Activated CD8-positive, alpha-beta T cell treated with anti-CD3 and anti-CD28 coated beads, Interleukin-2, amount 10 ng/mL, durations not matched to agents 7 days and 5 days (primary cell): ENCODE measurements around the gene GCN1. TPM values are rescaled to one million over a fixed set of nuclear protein-coding genes. Genes with fewer than 3 reads are reported as not detected.
"Not testable (repeated sequence)": the region's sequence is repeated elsewhere in the genome, so short reads cannot be mapped to it uniquely, and the experiment has no call there.

Experiments
- ATAC-seq: fragments of 150-1000 bp; cut with Tn5 transposase; one replicate; pipeline ENCODE4 v1.10.0; 2021; ENCODE audit warnings: moderate library complexity
- CTCF ChIA-PET: fragments of 350-600 bp; sonication (Branson Sonifier 250); formaldehyde crosslinking; loops from one replicate; lab custom pipeline; 2021; ENCODE audit warnings: antibody characterized with exemption; lab: Charles Lee
- POLR2A ChIA-PET: fragments of 350-600 bp; sonication (Branson Sonifier 250); formaldehyde crosslinking; loops from one replicate; lab custom pipeline; 2021; ENCODE audit warnings: antibody characterized with exemption; lab: Charles Lee
- DNase-seq: peaks from one replicate; pipeline ENCODE4 v3.0.0-alpha.2; 2020
- H3K27ac Mint-ChIP-seq: one replicate; pipeline ENCODE4 v1.8.0; 2021; ENCODE audit warnings: mild to moderate bottlenecking, mixed read lengths
- H3K27me3 Mint-ChIP-seq: one replicate; pipeline ENCODE4 v1.8.0; 2021; ENCODE audit warnings: low read depth, mixed read lengths
- H3K36me3 Mint-ChIP-seq: one replicate; pipeline ENCODE4 v1.8.0; 2021; ENCODE audit warnings: low read depth, mixed read lengths
- H3K4me1 Mint-ChIP-seq: one replicate; pipeline ENCODE4 v1.8.0; 2021; ENCODE audit warnings: low read depth, mixed read lengths
- H3K4me3 Mint-ChIP-seq: one replicate; pipeline ENCODE4 v1.8.0; 2021; ENCODE audit warnings: mild to moderate bottlenecking, mixed read lengths
- H3K9me3 Mint-ChIP-seq: one replicate; pipeline ENCODE4 v1.8.0; 2022; ENCODE audit warnings: mixed read lengths; ENCODE audit not compliant: insufficient read depth
- total RNA-seq, 2 experiments: library from RNA; stranded (reverse); gene quantifications; one replicate each; pipeline ENCODE4 v1.2.3, GENCODE V29; 2021

Gene GCN1
- total RNA-seq, 2 experiments from 2014 or later = 109 to 112 TPM

- H3K36me3 Mint-ChIP-seq = peaks cover 57% of the 10 kb centered on the region
These were observed 4.5 kb upstream of the GCN1 start for GRCh38 chr12:120199025-120199424.

DNA sequence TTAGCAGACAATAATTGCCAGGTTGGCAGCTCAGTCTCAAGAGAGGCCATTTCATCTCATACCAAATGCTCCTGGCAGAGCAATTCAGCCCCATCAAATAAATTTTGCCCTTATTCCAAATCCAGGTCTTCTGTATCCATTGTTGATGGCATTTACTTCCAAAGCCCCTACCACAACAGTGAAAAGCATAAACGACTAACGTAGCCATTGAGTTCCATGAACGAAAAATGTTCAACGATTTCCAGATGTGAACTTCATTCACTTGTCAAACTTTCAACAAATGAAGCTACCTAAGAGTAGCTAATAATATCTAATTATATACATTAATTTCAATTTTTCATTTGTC is 3.0 kb upstream of the GCN1 start:
- no peak for ATAC-seq
- ChIA-PET POLR2A (interaction anchor here (0.9 to 9.8 kb wide), 3 partner anchors 70 to 94 kb away, joined by 3 to 164 read pairs (median 82); partner anchors contain the start of genes RAB35, RNU4-1 and RNU4-2), CTCF (interaction anchor here (1.5 kb wide), 1 partner anchor 80 kb away, joined by 4 read pairs; no protein-coding TSS in a partner anchor)
- no peaks in the 10 kb centered on the region for H3K9me3 Mint-ChIP-seq
- DNase-seq = no peak
- no peaks in the 10 kb centered on the region for H3K27me3 Mint-ChIP-seq
- H3K27ac Mint-ChIP-seq = peak overlapping the region; percentile 61
- H3K4me1 Mint-ChIP-seq = peaks cover 54% of the 10 kb centered on the region
- peak overlapping the region; percentile 7 for H3K4me3 Mint-ChIP-seq
- H3K36me3 Mint-ChIP-seq = peaks cover 62% of the 10 kb centered on the region

More at GRCh38 chr12:120199025-120199424, 4.5 kb upstream of the GCN1 start:
- H3K27me3 Mint-ChIP-seq = no peaks in the 10 kb centered on the region
- H3K27ac Mint-ChIP-seq = peak overlapping the region; percentile 98
- peak overlapping the region; percentile 89 for H3K4me3 Mint-ChIP-seq
- H3K9me3 Mint-ChIP-seq = no peaks in the 10 kb centered on the region
- H3K4me1 Mint-ChIP-seq = peaks cover 52% of the 10 kb centered on the region
- DNase-seq (no peak), ATAC-seq (no peak)
- POLR2A ChIA-PET = interaction anchor here (1.0 to 9.8 kb wide), 5 partner anchors 32 to 210 kb away, joined by 3 to 164 read pairs (median 43); partner anchors contain the start of genes BICDL1, RAB35, RNU4-1 and RNU4-2
- CTCF ChIA-PET = interaction anchor here (6.5 kb wide), 1 partner anchor 30 kb away, joined by 98 read pairs; no protein-coding TSS in a partner anchor

GRCh38 chr12:120196817-120197541 is 2.5 kb upstream of the GCN1 start:
- peak overlapping the region; percentile 61 for H3K27ac Mint-ChIP-seq
- not testable (repeated sequence) for H3K9me3 Mint-ChIP-seq, DNase-seq, ATAC-seq, H3K27me3 Mint-ChIP-seq
- ChIA-PET CTCF (interaction anchor here (1.0 to 1.5 kb wide), 2 partner anchors 79 to 105 kb away, joined by 3 to 4 read pairs; partner anchors contain the start of gene SIRT4), POLR2A (interaction anchor here (0.7 to 9.8 kb wide), 5 partner anchors 32 to 95 kb away, joined by 3 to 164 read pairs (median 16); partner anchors contain the start of genes RAB35, RNU4-1 and RNU4-2)
- peak overlapping the region; percentile 7 for H3K4me3 Mint-ChIP-seq
- peaks cover 64% of the 10 kb centered on the region for H3K36me3 Mint-ChIP-seq
- peaks cover 53% of the 10 kb centered on the region for H3K4me1 Mint-ChIP-seq

DNA sequence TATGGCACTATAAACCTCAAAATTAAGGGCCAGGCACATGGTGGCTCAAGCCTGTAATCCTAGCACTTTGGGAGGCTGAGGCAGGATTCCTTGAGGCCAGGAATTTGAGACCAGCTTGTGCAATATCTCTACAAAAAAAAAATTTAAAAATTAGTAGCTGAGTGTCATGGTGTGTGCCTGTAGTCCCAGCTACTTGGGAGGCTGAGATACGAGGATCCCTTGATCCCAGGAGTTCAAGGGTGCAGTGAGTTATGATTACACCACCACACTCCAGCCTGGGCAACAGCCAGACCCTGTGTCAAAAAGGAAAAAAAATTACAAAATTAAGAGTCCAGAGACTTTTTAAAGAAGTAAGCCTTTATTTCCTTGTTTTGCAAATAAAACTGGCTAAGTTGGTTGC is 1.8 kb upstream of the GCN1 start:
- H3K27me3 Mint-ChIP-seq = no peaks in the 10 kb centered on the region
- peaks cover 67% of the 10 kb centered on the region for H3K36me3 Mint-ChIP-seq
- DNase-seq = no peak
- H3K27ac Mint-ChIP-seq = no peak overlapping the region
- peaks cover 57% of the 10 kb centered on the region for H3K4me1 Mint-ChIP-seq
- peak overlapping the region; percentile 89 for H3K4me3 Mint-ChIP-seq
- no peaks in the 10 kb centered on the region for H3K9me3 Mint-ChIP-seq
- CTCF ChIA-PET = interaction anchor here (1.0 to 1.5 kb wide), 4 partner anchors 32 to 106 kb away, joined by 3 to 4 read pairs (median 4); partner anchors contain the start of genes PXN and SIRT4
- POLR2A ChIA-PET = interaction anchor here (0.6 to 7.5 kb wide), 4 partner anchors 23 to 96 kb away, joined by 3 to 82 read pairs (median 10); partner anchors contain the start of genes RAB35, RNU4-1 and RNU4-2
- no peak for ATAC-seq

DNA sequence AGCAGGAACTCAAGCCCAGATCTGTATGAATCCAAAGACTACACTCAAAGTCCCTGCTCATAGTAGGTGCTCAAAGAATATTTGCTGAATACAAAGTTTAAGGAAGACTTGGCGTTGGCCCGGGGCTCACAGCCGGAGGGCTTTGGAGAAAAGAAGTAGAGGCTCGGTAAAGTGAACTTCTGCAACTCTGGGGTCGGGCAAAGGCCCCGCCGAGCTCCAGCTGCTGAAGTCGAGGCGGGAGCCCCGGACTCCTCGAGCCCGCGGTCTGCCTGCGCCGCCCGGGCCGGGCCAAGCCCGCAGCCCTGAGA is 335 bp downstream of the GCN1 start:
- no peaks in the 10 kb centered on the region for H3K27me3 Mint-ChIP-seq
- CTCF ChIA-PET = no interaction called here
- H3K27ac Mint-ChIP-seq = peak overlapping the region; percentile 87
- no peak for DNase-seq
- peak overlapping the region; percentile 89 for H3K4me3 Mint-ChIP-seq
- no peaks in the 10 kb centered on the region for H3K9me3 Mint-ChIP-seq
- no peak for ATAC-seq
- H3K4me1 Mint-ChIP-seq = peaks cover 51% of the 10 kb centered on the region
- H3K36me3 Mint-ChIP-seq = peaks cover 58% of the 10 kb centered on the region
- POLR2A ChIA-PET = interaction anchor here (1.3 kb wide), 1 partner anchor 97 kb away, joined by 7 read pairs; the partner anchor contains the start of gene RNU4-2

DNA sequence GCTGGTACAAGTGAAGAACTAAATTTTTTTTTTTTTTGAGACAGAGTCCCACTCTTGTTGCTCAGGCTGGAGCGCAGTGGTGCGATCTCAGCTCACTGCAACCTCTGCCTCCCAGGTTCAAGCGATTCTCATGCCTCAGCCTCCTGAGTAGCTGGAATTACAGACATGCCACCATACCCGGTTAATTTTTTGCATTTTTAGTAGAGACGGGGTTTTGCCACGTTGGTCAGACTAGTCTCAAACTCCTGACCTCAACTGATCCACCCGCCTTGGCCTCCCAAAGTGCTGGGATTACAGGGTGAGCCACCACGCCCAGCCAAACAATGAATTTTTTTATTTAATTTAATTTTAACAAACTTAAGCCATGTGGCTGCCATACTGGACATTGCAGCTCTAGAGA is 1.2 kb downstream of the GCN1 start:
- H3K9me3 Mint-ChIP-seq, ATAC-seq, DNase-seq, H3K27me3 Mint-ChIP-seq: not testable (repeated sequence)
- peaks cover 42% of the 10 kb centered on the region for H3K4me1 Mint-ChIP-seq
- ChIA-PET CTCF (interaction anchor here (0.7 kb wide), 1 partner anchor 72 kb away, joined by 4 read pairs; the partner anchor contains the start of gene PXN), POLR2A (interaction anchor here (0.6 to 1.3 kb wide), 3 partner anchors 76 to 367 kb away, joined by 3 to 7 read pairs (median 3); partner anchors contain the start of gene RNU4-2)
- peaks cover 58% of the 10 kb centered on the region for H3K36me3 Mint-ChIP-seq
- H3K4me3 Mint-ChIP-seq = peak overlapping the region; percentile 89
- H3K27ac Mint-ChIP-seq = peak overlapping the region; percentile 87

DNA sequence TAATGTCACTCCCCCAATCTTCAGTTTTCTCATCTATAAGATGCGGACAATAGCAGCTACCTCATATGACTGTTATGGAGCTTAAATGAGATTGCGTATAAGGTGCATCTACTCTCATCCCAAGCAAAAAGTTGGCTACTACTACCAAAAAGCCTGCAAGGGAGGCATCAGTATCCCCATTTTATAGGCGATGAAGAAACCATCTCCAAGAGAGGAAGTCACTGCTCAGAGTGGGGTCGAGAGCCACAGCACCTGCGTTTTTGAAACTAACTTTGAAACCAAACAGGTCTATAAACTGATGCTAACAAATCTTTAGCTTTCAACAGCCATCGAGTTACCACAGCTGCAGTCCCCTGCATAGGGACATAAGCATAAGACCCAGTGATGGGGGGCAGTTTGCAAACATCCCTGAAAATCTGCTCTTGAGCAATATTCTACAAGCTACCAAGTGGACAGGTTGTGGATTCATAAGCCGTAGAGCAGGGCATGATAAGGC is 3.5 kb downstream of the GCN1 start:
- ATAC-seq (no peak), DNase-seq (no peak)
- Mint-ChIP-seq H3K27me3 (no peaks in the 10 kb centered on the region), H3K4me3 (no peak overlapping the region), H3K27ac (no peak overlapping the region), H3K4me1 (peaks cover 32% of the 10 kb centered on the region), H3K36me3 (peaks cover 54% of the 10 kb centered on the region), H3K9me3 (no peaks in the 10 kb centered on the region)
- CTCF ChIA-PET = interaction anchor here (0.9 to 2.6 kb wide), 4 partner anchors 10 to 111 kb away, joined by 3 to 21 read pairs (median 4); partner anchors contain the start of gene RPLP0
- POLR2A ChIA-PET = interaction anchor here (0.9 to 1.7 kb wide), 3 partner anchors 10 to 100 kb away, joined by 3 to 13 read pairs (median 5); partner anchors contain the start of genes RNU4-2 and RPLP0

DNA sequence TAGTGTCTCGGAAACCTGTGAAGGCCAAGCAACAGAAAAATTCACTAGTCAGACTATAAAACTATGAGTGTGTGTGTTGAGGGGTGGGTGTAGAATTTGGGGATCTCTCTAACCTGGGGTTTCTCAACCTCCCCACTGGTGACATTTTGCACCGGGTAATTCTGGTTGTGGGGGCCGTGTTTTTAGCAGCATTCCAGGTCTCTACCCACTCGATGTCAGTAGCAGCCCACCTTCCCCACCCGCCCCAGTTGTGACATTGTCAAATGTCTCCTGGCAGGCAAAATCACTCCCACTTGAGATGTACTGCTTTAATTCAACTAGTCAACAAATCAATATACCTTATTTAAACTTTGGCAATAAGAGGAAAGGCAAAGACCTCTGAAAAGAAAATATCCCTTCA is 4.1 kb downstream of the GCN1 start:
- POLR2A ChIA-PET = interaction anchor here (1.7 kb wide), 1 partner anchor 11 kb away, joined by 13 read pairs; the partner anchor contains the start of gene RPLP0

DNA sequence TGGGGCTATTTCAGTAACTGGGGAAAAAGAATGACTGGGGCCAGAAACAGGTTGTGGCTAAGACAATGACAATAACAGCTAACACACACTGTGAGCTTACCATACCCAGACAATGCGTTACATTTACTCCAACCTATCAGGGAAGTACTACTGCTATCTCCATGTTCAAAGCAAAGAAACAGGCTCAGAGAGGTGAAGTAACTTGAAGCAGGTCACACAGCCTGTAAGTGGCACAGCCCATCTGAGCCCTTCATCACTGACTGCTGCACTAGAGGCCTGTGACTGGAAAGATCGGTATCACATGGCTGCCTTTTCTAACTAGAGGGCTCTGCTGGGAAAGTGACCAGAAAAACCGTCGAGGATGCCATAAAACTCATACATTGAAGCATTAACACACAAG is 7.9 kb downstream of the GCN1 start:
- no peak overlapping the region for H3K27ac Mint-ChIP-seq
- no peak for DNase-seq
- peaks cover 8% of the 10 kb centered on the region for H3K4me1 Mint-ChIP-seq
- no peaks in the 10 kb centered on the region for H3K9me3 Mint-ChIP-seq
- CTCF ChIA-PET = no interaction called here
- H3K27me3 Mint-ChIP-seq = no peaks in the 10 kb centered on the region
- no peak for ATAC-seq
- POLR2A ChIA-PET = interaction anchor here (2.4 kb wide), 1 partner anchor 14 kb away, joined by 17 read pairs; the partner anchor contains the start of gene RPLP0
- H3K4me3 Mint-ChIP-seq = no peak overlapping the region
- H3K36me3 Mint-ChIP-seq = peaks cover 67% of the 10 kb centered on the region

More for the DNA sequence above, 4.1 kb downstream of the GCN1 start:
- no peak overlapping the region for H3K27ac Mint-ChIP-seq
- CTCF ChIA-PET = interaction anchor here (1.4 to 2.6 kb wide), 2 partner anchors 11 to 38 kb away, joined by 3 to 21 read pairs; partner anchors contain the start of gene RPLP0
- peaks cover 53% of the 10 kb centered on the region for H3K36me3 Mint-ChIP-seq
- ATAC-seq (no peak), DNase-seq (no peak)
- H3K4me1 Mint-ChIP-seq = peaks cover 27% of the 10 kb centered on the region
- no peaks in the 10 kb centered on the region for H3K9me3 Mint-ChIP-seq
- no peak overlapping the region for H3K4me3 Mint-ChIP-seq
- no peaks in the 10 kb centered on the region for H3K27me3 Mint-ChIP-seq

GRCh38 chr12:120183211-120183631 is 11.3 kb downstream of the GCN1 start:
- no peak overlapping the region for H3K27ac Mint-ChIP-seq
- H3K9me3 Mint-ChIP-seq = no peaks in the 10 kb centered on the region
- peaks cover 4% of the 10 kb centered on the region for H3K4me1 Mint-ChIP-seq
- H3K4me3 Mint-ChIP-seq = no peak overlapping the region
- ChIA-PET CTCF (no interaction called here), POLR2A (no interaction called here)
- no peaks in the 10 kb centered on the region for H3K27me3 Mint-ChIP-seq
- no peak for ATAC-seq
- no peak for DNase-seq
- peaks cover 63% of the 10 kb centered on the region for H3K36me3 Mint-ChIP-seq

DNA sequence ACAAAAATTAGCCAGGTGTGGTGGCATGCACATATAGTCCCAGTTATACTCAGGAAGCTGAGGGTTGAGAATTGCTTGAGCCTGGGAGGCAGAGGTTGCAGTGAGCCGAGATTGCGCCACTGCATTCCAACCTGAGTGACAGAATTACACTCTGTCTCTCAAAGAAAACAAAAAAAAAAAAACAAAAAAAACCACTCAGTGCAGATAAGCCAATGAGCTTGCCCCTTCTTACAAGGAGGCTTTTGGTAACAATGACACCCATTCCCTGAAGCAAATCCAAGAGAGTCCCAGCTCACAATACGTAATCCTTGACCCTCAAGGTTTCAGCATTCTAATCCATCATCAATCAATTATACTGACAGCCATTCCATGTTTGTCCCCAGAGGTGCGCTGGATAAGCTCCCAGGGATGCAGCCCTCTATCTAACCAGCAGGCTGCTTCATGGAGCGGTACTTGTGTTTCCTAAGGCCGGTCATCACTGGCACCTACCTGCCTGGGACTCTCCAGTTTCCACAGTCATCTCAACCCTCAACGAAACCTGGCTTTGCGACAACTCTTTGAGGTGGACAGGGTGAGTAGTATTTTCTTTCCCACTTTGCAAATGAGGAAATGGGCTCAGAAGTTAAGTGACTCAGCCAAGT is 12.4 kb downstream of the GCN1 start:
- Mint-ChIP-seq H3K27me3 (no peaks in the 10 kb centered on the region), H3K4me1 (peaks cover 4% of the 10 kb centered on the region), H3K36me3 (peaks cover 69% of the 10 kb centered on the region), H3K9me3 (no peaks in the 10 kb centered on the region), H3K4me3 (no peak overlapping the region), H3K27ac (peak overlapping the region; percentile 25)
- no peak for DNase-seq
- POLR2A ChIA-PET = no interaction called here
- ATAC-seq = no peak
- CTCF ChIA-PET = no interaction called here
